Measurements from ENCODE around the gene NOS1AP. TPM values are rescaled to one million over a fixed set of nuclear protein-coding genes. Genes with fewer than 3 reads are reported as not detected.

NOS1AP gene
- 7.6 TPM for total RNA-seq

DNA sequence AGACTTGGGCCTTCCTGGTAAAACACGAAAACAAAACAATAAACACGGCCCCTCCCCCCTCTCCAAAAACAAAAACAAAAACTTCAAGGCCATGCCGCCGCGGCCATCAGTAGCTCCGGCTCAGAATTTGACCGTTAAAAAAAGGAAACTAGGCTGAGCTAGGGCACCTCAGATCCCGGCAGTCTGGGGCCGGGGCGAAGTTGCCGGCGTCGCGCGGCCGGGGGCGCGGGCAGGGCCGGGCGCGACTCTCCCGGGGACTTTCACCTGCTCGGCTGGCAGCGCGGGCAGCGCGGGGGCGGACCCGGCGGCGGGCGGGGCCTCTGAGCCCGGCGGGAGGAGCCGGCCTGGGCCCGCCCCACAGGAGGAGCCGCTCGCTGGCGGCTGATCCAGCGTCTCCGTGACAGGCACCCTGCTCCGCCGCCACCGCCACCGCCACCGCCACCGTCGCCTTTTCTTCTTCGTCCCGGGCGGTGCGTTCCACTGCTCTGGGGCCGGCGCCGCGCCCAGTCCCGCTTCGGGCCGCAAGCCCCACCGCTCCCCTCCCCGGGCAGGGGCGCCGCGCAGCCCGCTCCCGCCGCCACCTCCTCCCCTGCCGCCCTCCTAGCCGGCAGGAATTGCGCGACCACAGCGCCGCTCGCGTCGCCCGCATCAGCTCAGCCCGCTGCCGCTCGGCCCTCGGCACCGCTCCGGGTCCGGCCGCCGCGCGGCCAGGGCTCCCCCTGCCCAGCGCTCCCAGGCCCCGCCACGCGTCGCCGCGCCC is at the start of gene NOS1AP:
TSS of gene NOS1AP (plus strand) at position 358 of the 760 bp plus-strand sequence. CDS start 487 bp downstream, outside the sequence.

DNA sequence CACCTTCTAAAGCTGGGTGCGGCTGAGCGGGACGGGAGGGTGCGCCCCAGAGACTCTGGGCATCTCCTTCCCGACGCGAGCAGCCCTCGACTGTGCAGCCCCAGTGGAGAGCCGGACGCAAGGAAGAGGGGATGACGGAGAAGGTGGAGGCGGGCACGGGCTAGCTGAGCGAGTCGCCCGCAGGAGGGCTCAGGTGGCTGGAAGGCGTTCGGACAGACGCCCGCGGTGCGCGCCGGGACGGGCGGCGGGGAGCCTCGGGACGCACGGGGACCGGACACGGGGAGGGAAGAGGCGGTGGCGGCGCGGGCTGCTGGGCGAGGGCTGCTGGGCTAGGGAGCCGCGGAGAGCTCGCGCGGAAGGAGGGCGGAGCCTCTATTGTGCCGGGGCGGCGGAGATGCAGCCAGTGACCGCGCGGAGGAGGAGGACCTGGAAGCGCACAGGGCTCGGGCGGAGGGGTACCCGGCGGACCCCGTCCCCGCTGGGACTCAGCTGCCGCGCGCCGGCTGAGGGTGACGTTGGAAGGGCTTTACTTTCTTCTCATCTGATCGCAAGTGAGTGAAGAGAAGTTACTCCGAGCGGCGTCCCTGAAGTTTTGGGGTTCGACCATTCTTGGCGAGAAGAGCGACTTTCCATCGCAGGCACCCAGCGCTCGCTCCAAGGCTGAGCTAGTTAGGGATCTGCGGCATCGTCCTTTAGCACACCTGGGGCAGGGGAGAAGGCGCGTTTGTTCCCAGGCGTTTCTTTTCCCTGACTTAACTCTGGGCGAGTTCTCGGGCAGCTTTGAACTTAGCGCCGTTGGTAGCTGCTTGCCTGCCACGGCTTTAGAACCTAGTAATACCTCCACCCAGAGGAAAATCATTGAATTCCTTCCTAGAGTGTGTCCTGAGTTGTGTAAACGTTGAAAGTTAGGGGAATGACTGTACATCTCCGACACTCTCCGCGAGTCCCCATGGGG is 45.7 kb upstream of the NOS1AP start, which contains the start of gene OLFML2B:
TSS of gene OLFML2B (minus strand) at position 323 of the 955 bp plus-strand sequence. CDS start 439 bp downstream, outside the sequence.

GRCh38 chr1:162376691-162377090 is 307.2 kb downstream of the NOS1AP start, which contains the start of gene SPATA46:
TSS of gene SPATA46 (minus strand) at chr1:162376854. CDS start at chr1:162376790, 64 bp downstream.

GRCh38 chr1:162381383-162381782 is 311.9 kb downstream of the NOS1AP start, which contains the start of gene C1orf226:
TSS of gene C1orf226 (plus strand) at chr1:162381728. CDS start at chr1:162381902, 174 bp downstream.

GRCh38 chr1:162412002-162412401 is 342.5 kb downstream of the NOS1AP start, which contains the start of gene SH2D1B:
TSS of gene SH2D1B (minus strand) at chr1:162412136. CDS start at chr1:162412016, 120 bp downstream.

Small RNAs within 50 kb of the gene (small RNA-seq; reads per million reads assigned to genes)
- not detected for gene MIR4654
- gene MIR556 = 0.23 reads per million
- not detected for gene RNA5SP61

Other genes with a start within 250 kb of the NOS1AP start
- 1.8 TPM for gene OLFML2B, start 45.8 kb upstream of the NOS1AP start, total RNA-seq

Data from diencephalon (tissue), 1 donor.